ENCODE results near the gene ABCB11.
"Not testable (repeated sequence)": the region's sequence is repeated elsewhere in the genome, so short reads cannot be mapped to it uniquely, and the experiment has no call there.

Gene ABCB11

DNA sequence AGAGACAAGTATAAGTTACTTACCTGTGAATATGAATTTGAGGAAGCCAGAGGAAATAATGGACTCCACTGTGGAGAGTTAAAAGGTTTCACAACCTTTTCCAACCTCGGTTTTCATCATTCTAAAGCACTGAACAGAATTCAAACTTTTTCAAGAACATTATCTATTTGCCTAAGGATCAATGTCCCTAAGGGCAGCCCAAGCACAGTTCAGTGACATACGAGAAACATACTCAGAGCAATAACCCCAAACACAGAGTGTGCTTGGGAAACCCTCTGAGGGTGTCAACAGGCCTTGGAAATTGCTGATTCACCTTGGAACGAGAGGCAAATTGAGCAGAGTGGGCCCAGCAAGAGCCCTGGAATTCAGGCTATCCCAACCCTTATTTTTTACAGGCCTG, at the start of gene ABCB11:
TSS of gene ABCB11 (minus strand) at position 123 of the 400 bp plus-strand sequence. CDS start 13,199 bp downstream, outside the sequence.
- no peak for DNase-seq (ENCODE audit: low spot score)

DNA sequence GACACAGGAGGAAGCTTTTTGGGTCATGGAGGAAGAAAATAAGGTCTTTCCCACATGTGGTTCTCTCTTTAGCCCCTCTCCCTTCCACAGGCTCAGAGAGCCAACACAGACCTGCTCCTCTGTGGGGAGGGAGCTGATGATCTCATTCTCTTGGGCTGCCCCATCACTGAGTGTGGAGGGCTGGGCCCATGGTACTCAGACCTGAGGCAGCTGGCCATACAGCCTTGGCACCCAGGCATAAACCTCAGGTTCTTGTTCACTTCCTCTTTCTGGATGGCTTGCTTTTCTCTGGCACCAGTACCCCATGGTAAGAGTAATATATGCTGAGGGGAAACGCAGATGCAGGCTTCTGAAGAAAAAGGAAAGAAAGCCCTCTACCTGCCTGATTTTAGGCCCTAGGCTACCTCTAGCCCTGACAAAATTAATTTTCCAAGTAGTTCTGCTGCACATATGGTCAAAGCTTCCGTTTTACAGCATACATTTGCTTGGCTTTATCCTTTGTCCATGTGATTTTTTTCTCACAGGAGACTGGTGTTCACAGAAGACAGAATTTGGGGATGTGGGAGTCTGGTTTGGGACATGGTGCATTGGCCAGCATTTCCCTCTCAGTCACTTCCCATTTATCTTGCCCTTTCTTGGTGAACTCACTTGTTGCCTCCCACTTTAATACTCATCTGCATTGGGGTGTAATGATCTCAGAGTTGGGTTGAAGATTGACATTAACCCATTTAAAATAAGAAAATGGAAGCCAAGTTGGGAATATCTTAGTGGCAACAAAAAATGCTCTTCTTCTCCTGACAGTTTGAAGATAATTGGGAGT, 49.3 kb upstream of the ABCB11 start:
- DNase-seq (ENCODE audit: low spot score) = no peak

DNA sequence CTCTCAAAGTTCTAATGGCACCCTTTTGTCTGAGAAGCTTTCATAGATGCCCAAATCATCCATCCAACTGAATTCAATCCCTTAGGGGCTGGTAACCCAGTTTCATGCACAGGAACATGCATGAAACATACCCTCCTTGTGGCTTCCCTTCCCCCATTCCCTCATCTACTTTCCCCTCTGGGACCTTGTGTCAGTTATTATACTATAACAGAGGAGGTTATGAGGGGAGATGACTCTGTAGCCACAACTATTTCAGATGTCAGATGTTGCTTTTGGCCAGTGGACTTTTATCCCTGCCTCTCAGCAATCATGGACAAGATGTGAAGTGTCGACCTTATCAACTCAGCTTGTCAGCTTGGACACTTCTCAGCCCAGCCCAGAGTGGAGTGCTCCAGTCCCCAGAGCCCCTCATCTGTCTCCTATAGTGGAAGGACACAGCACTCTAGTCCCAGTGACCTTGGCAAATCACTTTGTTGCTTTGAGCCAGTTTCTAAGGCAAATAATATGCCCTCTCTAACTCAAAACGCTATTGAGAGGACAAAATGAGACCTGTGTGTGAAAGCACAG, 46.6 kb upstream of the ABCB11 start:
- no peak for DNase-seq (ENCODE audit: low spot score)

DNA sequence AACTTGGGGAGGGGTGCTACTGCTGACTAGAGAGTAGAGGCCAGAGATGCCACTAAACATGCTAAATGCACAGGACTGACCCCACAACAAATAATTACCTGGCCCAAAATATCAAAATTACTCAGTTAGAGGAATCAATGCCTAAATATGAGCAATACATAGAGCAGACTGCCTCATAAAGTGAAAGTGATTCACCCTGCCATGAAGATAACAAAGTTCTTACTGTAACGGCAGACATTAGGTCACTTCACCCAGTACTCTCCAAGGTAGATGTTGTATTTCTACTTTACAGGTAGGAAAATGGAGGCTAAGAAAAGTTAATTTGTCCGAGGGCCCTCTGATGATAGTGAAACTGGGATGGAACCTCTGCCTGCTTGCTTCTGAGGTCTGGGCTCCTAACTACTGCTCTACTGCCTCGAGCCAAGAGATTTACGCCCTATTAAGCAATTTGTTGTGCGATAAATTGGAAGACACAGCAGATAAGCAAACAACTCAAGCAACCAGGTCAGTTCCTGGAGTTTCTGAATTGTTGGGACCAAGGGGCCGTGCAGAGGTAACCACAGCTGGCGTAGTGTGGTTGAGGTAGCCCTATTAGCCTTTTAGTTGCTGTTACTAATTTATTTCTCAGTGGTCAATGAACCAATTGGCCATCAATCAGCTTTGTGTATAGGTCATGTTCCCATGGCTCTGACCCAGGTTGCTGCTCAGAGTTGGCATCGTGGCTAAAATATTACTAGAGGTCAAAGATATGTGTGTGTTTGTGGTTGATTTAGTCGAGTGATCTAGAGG, 43.0 kb upstream of the ABCB11 start:
- DNase-seq (ENCODE audit: low spot score) = peak; percentile 31

DNA sequence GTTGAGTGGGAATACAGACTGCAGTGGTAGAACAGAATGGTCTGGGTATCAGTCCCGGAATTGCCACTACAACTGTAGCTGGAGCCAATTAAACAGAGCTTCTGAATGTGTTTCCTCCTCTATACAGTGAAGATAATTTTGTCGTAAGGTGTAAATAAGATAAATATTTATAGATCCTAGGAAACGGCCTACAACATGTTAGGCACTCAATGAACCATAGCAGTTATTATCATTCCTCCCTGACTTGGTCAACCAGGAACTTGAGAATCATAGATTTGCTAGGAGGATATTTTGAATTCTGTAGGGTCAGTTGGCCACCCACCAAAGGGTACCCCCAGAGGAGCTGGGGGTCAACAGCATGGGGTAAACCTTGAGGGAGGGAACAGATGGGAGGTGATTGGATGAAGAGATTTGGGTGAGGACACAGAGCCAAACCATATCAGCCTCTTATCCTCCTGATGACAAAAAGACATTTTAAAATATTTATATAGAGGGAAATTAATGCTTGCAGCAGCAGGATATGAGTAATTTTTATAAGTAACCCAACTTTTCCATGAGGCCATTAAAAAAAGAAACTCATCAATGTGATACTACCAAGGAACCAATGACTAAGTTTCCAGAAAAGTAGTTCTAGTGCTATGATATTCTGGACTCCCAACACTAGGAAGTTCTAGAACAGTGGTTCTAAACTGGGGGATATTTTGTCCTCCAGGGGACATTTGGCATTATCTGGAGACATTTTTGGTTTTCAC, 42.3 kb upstream of the ABCB11 start:
- DNase-seq (ENCODE audit: low spot score) = peak; percentile 42

DNA sequence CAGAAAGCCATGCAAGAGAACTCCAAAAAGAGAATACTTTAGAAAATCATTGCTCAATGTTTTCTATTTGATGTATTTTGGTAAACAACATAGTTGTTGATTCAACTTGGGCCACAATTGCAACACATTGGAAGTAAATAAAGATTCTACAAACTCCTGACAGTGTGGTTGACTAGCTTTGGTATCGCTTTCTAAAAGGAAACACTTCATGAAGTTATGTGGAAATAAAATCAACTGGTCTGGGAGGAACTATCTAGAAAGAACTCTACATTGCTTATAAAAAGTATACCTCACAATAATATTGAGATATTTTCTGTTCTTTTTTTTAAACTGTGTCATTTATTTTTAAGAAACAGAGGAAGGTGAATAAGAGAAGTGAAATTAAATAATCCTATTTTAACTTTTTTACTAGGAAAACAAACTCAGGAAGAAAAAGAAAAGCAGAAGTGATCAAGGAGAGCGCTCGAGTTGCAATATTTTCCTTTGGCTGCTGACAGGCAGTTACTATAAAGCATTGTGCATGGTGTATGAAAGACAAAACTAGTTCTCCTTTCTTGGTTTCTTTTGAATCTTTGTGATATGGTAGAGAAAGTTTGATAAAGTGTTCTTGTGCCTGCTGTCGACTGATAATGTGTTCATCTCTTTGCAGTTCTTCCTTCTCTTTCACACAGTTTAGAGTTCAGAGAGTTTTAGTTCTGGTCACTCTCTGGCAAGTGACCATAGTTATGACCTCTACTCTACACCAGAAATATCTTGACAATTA, 41.2 kb upstream of the ABCB11 start:
- DNase-seq (ENCODE audit: low spot score) = no peak

DNA sequence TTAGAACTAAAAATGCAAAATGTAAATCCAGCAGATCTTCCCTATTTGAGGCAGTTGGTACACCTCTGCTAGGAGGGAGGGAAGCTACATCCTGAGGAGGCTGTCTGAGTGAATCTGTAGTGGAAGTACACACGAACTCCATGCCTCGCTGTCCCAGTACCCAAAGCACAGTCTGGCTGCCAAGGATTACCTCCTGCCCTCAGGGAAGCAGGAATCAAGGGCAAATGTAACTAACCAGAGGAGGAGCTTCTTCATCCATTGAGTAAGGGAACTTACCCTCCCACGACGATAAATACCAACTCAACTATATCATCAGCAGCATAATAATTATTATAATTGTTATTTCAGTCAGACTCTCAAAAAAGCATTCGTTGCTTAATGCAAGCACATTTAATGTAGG, 40.3 kb upstream of the ABCB11 start:
- DNase-seq (ENCODE audit: low spot score) = no peak

DNA sequence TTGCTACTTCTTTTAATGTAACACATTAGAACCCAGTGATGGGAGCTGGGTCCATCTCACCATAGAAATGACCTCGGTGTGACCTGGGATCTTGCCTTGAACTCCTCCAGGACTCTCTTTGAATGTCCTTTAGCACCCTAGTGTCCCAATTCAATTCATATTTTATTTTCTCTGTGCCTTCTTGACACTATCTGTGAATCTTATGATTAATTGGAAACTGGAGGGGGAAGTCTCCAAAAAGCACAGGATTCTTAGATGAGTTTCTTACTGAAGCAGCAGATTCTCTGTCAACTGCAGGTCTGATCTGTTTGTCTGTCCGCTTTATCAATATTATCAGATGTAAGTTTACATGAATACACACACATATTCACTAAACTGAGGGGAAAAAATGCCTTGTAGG, 38.7 kb upstream of the ABCB11 start:
- DNase-seq (ENCODE audit: low spot score) = no peak

DNA sequence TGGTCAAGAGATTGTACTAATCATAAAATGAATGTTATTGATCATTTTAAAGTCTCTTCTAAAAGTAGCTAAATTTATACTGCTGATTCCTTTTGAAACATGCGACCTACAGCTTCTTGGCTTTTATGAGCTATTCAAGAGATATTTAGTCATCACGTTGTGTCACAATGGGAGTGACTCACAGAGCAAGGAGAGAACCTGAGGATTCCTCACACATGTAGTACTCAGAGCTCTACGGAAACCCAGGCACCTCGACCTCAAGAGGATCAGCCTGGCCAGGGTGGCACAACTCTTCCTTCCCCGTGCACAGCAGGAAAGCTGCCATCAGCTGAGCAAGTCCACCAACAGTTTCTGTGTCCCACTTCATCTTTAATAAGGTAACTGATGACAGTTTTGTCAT, 38.2 kb upstream of the ABCB11 start, which contains the start of gene DHRS9:
TSS of gene DHRS9 (plus strand) at position 223 of the 400 bp plus-strand sequence. CDS start 12,019 bp downstream, outside the sequence.
- DNase-seq (ENCODE audit: low spot score) = peak; percentile 89

DNA sequence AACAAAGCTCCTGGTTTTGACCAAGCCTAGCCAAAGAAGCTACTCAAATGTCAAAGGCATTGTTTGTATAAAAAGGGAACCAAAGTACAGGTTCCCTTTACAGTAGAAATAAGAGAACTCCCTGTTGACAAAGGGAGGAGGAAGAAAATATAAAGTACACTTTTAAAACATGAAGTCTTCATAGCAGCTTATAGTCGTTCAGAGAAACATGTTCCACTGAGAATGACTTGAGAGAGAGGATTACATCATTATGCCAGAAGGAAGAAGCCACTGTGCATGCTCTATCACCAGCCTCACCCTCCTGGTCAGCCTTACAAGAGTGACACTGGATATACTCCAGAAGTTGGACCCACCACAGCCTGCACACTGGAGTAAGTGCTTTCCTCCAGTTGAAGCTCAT, 35.8 kb upstream of the ABCB11 start:
- no peak for DNase-seq (ENCODE audit: low spot score)

DNA sequence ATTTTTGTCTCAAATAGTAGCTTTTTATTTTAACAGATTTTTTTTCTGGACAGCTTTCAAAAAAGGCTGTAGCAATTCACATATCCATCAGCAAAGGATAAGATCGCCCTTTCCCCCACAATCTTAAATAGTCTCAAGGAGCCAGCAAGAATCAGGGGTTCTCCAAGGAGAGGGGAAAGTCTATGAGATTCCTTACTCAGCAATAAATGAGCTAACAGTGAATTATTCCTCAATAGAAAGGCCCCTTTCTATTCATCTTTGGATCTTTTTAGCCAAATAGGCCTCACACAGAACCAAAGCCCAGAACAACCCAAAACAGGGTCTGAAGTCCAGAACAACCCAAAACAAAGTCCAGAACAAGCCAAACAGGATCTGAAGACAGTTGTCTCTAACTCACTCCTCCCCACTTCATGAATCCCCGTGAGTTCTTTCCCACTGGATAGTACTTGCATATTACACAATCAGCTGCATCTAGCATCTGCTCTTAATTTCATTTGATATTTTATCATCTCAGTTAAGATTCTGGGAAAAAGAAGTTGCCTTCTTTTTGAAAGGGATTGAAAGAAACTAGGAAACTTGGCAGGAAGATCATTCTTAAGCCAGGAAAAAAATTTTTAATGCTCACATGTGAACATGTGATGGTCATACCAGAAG, 34.9 kb upstream of the ABCB11 start:
- DNase-seq (ENCODE audit: low spot score) = no peak

DNA sequence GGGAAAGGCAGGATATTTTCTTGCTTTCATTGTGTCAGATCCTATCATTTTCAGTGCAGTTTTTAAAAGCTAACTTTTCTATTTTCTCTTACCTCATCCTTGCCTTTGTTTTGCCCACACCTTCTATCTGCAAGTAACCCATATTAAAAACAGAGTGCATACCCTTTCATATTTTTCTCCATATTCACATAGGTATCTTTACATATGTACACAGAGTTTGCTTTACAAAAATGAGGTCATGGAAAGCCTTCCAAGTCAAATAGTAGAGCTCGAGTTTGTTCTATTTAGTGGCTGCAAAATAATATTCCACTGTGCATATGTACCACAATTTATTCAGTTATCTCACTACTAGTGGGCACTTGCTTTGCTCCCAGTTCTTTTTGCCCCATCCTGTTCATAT, 34.3 kb upstream of the ABCB11 start:
- DNase-seq (ENCODE audit: low spot score) = no peak

DNA sequence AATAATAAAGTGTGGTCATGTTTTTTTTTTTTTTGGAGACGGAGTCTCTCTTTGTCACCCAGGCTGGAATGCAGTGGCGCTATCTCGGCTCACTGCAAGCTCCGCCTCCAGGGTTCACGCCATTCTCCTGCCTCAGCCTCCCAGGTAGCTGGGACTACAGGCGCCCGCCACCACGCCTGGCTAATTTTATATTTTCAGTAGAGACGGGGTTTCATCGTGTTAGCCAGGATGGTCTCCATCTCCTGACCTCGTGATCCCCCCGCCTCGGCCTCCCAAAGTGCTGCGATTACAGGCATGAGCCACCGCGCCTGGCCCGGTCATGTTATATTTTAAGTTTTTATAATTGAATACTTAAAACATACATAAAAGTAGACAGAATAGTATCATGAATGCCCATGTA, 33.1 kb upstream of the ABCB11 start:
- not testable (repeated sequence) for DNase-seq (ENCODE audit: low spot score)

DNA sequence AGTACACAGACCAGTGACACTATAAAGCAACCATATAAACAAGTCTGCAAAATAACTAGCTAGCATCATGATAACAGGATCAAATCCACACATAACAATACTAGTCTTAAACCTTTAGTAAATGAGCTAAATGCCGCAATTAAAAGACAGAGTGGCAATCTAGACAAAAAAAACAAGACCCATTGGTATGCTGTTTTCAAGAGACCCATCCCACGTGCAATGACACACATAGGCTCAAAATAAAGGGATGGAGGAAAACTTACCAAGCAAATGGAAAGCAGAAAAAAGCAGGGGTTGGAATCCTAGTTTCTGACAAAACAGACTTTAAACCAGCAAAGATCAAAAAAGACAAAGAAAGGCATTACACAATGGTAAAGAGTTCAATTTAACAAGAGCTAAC, 23.5 kb upstream of the ABCB11 start:
- DNase-seq (ENCODE audit: low spot score) = not testable (repeated sequence)

DNA sequence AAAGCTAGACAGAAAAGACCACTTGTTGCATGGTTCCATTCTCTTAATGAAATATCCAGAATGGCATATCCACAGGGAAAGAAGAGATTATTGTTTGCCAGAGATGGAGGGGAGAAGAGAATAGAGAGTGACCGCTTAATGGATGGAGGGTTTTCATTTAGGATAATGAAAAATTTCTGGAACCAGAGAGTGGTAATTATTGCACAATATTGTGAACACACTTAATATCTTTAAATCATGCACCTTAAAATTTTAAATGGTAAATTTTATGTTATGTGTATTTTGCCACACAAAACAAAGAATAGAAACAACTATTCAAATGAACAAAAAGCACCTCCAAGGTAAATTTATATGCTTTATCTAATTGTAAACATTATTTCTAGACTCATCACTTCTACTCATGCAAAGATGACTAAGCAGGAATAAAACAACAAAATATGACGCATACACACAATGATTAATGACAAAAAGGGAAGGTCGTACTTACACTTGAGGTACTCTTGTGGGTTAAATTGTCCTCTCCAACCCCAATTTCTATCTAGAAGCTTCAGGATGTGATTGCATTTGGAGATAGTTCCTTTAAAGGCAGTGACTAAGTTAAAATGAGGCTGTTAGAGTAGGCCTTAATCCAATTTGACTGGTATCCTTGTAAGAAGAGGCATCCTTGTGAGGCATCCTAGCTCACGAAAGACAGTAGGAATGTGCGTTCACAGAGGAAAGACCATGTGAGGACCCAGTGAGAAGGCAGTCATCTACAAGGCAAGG, 19.5 kb upstream of the ABCB11 start:
- peak; percentile 48 for DNase-seq (ENCODE audit: low spot score)

DNA sequence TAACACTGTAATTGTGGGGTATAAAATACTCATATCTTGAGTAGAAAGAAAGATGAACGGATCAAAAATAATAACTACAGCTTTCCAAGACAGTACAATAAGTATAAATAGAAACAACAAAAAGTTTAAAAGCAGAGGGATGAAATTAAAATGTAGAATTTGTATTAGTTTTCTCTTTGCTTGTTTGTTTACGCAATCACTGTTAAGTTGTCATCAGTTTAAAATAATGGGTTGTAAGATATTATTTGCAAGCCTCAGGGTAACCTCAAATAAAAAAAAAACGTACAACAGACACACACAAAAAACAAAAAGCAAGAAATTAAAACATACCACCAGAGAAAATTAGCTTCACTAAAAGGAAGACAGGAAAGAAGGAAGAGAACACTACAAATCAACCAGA, 18.0 kb upstream of the ABCB11 start:
- no peak for DNase-seq (ENCODE audit: low spot score)

DNA sequence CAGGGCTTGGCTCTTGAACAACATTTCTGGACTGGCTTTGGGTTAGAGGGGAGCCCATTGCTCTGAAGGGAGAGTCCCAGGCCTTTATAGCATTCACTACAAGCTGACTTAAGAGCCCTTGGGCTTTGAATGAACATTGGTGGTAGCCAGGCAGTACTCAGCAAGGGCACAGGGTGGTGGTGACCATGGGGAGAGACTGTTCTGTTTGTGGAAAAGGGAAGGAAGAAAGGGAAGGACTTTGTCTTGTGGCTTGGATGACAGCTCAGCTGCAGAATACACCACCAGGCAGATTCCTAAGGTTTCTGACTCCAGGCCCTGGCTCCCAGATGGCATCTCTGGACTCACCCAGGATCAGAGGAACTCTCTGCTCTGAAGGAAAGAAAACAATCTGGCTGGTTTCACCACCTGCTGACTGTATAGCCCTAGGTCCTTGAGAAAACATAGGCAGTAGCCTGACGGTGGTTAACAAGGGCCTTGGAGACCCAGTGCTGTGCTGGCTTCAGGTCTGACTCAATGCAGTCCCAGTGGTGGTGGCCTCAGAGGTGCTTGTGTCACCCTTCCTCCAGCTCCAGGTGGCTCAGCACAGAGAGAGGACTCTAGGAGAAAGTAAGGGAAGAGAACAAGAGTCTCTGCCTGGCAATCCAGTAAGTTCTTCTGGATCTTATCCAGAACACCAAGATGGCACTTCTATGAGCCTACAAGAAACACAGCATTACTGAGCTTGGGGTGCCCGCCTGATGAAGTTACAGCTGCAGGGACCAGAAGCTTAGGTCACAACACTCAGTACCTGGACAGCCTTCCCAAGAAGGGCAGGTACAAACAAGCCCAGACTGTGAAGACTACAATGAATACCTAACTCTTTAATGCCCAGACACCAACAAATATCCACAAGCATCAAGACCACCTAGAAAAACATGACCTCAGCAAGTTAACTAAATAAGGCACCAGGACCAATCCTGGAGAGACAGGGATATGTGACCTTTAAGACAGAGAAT, 16.4 kb upstream of the ABCB11 start:
- DNase-seq (ENCODE audit: low spot score) = no peak

DNA sequence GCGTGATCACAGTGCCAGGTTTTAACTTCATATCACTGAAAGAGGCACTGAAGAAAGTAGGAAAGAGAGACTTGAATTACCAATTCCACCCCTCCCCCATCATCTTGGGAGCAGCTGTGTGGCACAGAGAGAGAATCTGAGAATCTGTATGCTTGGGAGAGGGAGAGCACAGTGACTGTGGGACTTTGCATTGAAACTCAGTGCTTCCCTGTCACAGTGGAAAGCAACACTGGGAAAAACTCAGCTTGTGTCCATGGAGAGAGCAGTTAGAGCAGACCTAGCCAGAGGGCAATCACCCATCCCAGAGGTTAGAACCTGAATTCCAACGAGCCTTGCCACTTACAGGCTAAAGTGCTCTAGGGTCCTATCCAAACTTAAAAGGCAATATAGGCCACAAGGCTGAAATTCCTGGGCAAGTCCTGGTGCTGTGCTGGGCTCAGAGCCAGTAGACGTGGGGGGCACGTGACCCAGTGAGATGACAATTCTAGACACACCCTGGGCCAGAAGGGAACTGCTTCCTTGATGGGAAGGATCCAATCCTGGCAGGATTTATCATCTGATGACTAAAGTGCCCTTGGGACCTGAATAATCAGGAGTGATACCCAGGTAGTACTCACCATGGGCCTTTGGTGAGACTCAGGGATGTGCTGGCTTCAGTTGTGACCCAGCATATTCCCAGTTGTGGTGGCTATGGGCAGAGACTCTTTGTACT, 15.5 kb upstream of the ABCB11 start:
- no peak for DNase-seq (ENCODE audit: low spot score)
